ENCODE measurements around the gene MICAL3.
"Not testable (repeated sequence)": the region's sequence is repeated elsewhere in the genome, so short reads cannot be mapped to it uniquely, and the experiment has no call there.

The MICAL3 gene

DNA sequence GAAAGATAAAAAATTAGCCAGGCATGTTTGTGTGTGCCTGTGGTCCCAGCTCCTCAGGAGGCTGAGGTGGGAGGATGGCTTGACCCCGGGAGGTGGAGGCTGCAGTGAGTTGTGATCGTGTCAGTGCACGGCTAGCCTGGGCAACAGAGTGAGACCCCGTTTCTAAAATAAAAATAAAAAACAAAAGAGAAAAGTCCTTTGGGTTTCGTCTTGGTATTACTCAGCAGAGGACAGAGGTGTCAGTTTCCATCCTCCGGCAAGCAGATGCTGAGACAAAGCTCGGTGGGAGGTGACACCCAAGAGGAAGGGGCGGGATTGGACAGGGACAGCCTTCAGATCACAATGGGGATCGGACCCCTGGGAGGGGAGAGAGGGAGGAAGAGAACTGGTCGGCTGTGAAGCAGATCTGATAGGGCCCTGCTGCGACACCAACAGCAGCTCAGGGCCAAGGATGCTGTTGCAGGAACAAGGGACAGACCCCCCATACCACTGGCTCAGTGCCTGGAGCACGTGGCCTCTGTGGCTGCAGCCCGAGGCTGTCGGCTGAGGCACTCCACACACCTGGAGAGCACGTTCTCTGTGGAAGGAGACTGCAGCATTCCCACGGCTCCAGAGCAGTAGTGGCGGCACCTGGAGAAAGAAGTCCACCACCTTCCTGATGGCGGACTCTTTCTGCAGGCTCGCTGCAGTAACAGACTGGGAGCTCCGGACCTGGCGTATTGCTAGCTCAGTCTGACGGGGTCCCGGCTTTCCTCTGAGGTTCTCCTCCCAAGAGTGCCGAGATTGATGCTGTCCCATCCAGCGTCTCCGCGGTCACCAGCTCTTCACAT is 244.9 kb downstream of the MICAL3 start:
- DNase-seq (ENCODE audit: low read depth), result no peak

DNA sequence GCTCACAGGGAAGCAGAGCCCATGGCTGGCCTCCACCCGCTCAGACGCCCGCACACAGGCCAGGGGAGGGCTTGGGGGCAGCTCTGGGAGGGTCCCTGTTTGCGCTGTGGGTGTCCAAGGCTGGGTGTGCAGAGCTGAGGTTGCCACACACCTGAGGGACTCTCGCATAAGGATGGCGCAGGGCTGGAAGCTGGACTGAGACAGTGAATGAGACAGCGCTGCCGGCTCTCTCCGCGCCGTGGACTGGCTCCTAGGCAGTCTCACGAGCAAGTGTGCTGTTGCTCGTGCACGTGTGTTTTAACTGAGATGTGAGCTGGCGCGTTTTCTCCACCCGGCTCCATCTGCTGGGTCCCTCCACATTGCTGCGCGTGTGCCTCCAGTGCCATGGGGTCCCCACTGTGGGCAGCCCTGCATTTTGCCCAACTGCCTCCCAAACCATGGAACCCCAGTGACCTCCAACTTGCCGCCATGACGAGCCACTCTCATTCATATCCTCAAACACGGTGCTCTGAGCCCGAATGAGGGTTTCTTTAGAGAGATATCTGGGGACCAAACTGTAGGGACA is 245.9 kb downstream of the MICAL3 start:
- DNase-seq (ENCODE audit: low read depth), result no peak

DNA sequence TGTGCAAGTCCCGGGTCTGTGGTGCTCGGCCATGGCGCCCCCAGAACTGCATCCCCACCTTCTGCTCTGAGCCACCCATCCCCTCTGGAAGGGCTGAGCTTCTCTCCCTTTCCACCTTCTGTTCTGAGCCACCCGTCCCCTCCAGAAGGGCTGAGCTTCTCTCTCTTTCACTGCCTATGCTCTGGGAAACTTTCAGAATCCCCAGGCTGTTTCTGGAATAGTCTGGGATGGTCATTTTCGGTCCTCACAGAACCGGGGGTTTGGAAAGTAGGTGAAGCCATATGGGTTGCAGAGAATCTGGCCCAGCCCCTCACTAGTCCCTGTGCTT is 246.7 kb downstream of the MICAL3 start:
- DNase-seq (ENCODE audit: low read depth), result no peak

DNA sequence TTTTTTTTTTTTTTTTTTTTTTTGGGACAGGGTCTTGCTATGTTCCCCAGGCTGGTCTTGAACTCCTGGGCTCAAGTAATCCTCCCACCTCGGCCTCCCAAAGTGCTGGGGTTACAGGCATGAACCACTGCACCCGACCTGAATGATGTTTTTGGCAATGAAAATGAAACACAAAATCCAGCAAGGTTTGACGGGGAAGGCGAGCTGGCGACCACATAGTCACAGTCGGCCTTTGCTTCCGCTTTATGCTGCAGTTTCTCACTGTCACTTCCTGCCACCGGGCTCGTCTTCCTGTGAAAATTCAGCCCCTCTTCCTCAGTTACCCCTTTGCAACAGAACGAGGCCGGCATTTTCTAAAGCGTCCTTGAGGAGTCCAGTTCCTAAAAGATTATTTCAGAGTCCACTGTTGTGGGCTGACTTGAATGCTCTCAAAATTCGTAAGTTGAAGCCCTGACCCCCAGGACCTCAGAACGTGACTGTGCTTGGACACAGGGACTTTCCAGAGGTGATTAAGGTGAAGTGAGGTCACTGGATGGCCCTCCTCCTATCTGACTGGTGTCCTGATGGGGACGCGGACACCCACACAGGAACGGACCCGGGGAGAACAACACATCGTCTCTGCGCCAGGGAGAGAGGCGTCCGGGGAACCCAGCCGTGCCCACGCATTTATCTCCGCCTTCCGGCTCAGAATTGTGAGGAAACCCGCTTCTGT is 247.2 kb downstream of the MICAL3 start:
- no peak for DNase-seq (ENCODE audit: low read depth)

DNA sequence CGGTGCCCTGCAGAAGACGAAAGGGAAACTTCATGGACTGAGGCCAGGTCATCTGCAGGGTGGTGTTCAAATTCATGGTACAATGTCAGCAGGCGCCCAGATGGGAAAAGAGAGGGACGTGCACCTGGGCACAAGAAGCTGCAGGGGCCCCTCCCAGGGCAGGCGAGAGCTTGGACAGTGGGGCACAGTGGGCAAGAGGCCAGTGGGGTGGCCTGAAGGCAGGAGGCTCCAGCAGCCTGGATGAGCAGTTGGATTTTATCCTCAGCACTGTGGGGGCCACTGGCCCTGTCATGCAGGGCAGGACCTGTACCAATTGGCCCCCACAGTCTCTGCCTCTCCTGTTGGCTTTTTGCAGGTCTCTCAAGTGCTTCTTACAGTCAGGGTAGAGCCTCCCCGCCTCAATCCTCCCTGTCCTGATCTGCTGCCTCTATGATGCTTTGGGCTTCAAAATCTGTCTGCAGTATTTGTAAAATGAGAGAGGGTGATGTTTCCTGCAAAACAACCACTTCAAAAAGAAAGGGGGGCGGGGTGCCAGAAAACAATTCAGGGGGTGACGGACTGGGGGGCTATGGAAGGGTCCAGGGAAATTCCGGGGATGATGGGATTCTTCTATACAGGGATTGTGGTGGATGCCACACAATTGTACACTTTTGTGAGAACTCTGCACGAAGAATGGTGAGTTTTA is 248.4 kb downstream of the MICAL3 start:
- no peak for DNase-seq (ENCODE audit: low read depth)

DNA sequence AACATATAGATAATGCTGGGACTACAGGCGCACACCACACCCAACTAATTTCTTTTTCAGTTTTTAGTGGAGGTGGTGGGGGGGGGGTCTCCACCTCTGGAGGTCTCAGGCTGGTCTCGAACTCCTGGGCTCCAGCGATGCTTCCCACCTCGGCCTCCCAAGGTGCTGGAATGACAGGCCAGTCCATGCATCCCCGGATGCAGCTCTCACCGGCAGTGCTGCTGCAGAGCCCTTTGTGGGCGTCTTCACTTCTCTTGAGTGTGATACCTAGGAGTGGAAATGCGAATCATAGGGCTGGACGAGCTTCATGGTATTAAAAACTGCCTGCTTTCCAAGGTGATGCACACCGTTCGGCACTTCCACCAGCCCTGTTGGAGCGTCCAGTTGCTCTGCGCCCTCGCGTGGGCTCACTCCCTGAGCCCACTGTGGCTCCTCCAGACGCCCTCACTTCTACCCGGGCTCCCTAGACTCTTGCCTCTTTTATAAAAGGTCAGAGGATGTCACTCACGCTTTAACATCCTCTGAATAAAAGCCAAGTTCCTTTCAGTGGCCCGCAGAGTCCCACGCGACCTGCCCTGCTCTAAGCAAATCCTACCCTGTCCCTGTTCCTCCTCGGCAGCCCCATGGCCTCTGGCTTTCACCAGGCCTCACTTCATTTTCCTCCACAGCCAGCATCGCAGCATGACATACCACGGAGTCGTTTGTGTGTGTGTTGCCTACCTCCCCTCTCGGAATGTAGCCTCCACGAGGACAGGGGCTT is 249.3 kb downstream of the MICAL3 start:
- no peak for DNase-seq (ENCODE audit: low read depth)

GRCh38 chr22:17774206-17774925 is 250.0 kb downstream of the MICAL3 start, which contains the start of gene BID:
TSS of gene BID (minus strand) at chr22:17774469. CDS start at chr22:17750116, 24,353 bp downstream.
- DNase-seq (ENCODE audit: low read depth), result no peak

DNA sequence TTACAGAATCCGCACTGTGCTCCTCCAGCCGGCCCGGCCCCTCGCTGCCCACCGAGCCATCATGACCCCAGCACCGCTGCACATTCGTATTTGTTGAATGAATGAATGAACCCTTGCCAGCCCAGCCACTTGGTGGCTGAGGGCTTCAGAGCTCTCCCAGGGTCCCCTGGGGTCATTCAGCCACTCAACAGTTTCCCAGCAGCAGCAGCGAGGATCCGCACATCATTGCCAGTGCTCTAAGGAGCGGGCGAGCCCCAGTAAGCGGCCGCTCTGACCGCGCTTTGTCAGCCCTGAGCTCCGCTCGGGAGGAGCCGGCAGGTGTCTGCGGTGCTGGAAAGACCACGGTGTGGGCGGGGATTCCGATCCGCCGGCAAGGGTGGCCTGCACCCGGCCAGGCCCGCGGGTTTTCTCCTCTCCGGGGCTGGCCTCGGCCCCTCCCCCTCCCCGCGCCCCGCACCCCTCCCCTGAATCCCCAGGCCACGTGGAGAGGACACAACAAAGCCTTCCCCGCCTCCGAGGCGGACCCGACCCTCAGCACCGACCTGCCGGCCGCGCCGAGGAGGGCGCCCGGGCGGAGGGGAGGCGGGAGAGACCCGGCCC is 250.7 kb downstream of the MICAL3 start:
- no peak for DNase-seq (ENCODE audit: low read depth)

- DNase-seq (ENCODE audit: low read depth), result no peak
Observed at GRCh38 chr22:17772958-17773605, 251.3 kb downstream of the MICAL3 start.

- no peak for DNase-seq (ENCODE audit: low read depth)
Observed at GRCh38 chr22:17772249-17772957, 252.0 kb downstream of the MICAL3 start.

GRCh38 chr22:17770180-17771077 is 253.9 kb downstream of the MICAL3 start:
- DNase-seq (ENCODE audit: low read depth), result no peak

DNA sequence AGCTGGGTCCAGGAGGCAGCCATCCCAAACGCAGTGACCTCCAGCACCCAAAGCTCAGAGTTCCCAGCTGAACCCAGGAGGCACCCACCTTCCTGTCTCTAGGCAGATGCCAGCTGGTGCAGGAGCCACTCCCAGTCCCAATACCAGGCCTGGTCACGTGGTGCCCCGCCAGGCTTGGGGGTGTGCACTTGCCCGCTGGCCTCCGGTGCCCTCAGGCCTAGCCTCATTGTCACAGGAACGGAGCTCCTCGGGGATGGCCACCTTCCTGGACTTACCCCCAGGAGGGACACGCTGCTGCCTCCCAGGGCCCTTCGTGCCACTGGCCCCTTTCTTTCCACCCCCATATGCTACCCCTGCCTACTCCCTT is 254.7 kb downstream of the MICAL3 start:
- DNase-seq (ENCODE audit: low read depth), result no peak

GRCh38 chr22:17769013-17769715 is 255.2 kb downstream of the MICAL3 start:
- DNase-seq (ENCODE audit: low read depth), result no peak

DNA sequence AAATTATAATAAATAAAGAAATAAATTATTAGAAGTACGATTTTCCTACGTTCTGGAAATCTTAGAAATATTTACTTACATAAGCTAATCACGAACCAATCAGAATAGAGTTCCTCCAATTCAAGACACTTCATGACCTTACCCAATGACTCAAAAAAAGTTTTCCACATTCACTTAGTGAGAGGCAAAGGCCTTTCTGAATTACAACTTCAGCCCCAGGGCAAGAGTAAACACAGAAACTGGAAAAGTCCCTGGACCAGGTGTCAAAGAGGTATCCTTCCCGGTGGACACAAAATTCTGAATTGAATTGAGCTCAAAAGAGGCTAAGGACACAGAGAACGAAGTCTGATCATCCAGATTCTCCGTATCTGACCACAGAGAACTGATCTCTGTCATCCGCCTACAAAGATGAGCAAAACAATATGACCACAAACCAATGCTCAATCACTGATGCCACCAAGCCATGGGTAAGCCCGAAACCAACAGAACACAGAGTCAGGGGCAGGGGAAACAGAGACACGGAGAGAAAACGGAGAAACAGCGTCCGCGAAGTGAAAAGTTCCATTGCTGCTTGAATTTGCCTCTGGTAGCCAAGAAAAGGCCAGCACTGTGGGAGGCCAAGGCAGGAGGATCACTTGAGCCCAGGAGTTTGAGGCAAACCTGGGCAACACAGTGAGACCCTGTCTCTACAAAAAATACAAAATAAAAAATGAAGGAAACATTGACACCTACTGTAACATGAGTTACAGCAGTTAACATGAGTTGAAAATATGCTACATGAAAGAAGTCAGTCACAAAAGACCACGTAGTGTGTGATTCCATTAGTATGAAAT is 256.9 kb downstream of the MICAL3 start:
- no peak for DNase-seq (ENCODE audit: low read depth)

GRCh38 chr22:17764852-17765251 is 259.5 kb downstream of the MICAL3 start:
- not testable (repeated sequence) for DNase-seq (ENCODE audit: low read depth)

DNA sequence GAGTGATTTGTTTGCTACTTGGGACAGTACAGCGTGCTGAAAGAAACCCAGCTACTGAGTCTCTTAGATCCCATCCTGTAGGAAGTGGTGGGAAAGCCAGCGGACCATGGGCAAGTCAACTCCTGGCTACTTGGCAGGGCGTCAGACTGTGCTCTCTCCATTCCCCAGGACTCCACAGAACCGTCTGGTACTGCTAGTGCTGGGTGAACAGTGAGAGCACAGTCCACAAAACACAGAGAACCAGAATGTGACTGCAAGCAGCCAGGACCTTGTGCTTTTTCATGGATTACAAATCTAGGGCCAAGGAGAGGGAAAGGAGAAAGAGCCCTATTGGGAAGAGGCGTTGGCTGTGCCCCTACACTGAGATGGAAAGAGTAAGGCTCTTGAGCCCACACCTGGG is 260.3 kb downstream of the MICAL3 start:
- DNase-seq (ENCODE audit: low read depth), result no peak

DNA sequence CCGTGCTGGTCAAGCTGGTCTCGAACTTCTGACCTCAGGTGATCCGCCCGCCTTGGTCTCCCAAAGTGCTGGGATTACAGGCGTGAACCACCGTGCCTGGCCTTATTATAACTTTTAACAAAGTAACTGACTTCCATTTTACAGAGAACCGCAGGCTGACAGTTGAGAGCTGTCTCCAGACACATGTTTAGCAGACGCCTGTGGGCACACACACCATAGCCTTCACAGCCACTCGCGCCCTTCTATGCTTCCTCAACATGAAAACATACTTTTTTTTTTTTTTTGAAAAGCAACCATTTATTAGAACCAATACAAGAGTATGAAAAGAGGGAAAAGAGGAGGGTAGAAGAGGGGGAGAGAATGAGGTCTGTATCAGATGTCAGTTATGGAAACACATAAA is 260.9 kb downstream of the MICAL3 start:
- not testable (repeated sequence) for DNase-seq (ENCODE audit: low read depth)

All from HS-27A (cell line).